ENCODE results near the gene ETV4.

DNA sequence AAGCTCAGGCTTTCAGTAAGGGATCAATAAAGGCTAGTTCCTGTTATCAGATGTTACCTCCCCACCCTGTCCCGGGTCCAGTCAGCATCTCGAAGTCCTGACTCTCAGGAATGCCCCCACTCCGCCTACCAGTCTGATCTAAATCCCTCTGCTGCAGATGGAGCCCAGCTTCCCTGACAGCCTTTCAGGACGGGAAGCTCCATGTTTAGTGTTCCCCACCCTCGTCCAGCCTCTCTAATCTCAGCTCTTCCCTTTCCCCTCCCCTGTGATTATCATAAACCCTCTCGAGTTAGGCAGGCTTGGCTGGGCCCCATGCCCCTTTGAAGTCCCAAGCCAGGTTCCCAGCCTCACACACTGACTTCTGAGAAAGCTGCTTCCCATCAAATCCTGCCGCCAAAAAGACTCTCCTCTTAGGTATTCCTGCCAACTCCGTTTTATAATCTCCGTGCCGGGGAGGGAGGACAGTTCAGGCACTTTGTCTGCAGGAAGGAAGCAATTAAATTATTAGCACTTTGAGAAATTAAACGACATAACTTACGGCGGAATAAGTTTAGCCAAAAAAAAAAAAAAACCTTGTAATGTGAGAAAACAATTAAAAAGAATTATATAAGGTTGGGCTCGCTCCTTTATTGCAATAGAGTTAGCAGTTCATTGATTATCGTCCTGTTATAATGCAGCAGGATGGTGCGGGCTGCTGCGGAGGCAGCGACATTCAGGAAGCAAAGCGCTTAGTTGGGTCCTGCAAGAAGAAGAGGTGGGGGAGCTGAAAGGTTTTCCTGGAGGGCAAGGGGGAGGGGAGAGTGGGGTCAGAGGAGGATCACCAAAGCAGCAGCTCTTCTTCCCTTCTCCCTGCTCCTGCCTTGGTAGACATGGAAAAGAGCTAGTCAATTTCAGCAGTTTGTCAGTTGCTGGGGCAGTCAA is 16.8 kb upstream of the ETV4 start:
- no peak for TF ChIP-seq CTCF (IDR thresholded peaks at IDR 0.05)
- no peak for TF ChIP-seq EZH2 (IDR thresholded peaks at IDR 0.05; ENCODE audit: borderline replicate concordance, insufficient read depth, low read depth, low read length, poor library complexity, severe bottlenecking)
